HEK293 (cell line): ENCODE data around the gene LECT2.

Source experiments
- CTCF ChIA-PET: fragments of 350-600 bp; formaldehyde crosslinking; extraction: SDS; loops from one replicate; lab custom pipeline; 2021; ENCODE audit warnings: antibody characterized with exemption; lab: Yijun Ruan, JAX
- POLR2A ChIA-PET: fragments of 300-600 bp; formaldehyde crosslinking; extraction: SDS; loops from one replicate; lab custom pipeline; 2020; ENCODE audit warnings: antibody characterized with exemption, inconsistent platforms; lab: Yijun Ruan, JAX
- H3K27ac ChIP-seq: fragments of 200-500 bp; sonication (Bioruptor generic); 2 replicates; pipeline ENCODE4 v1.5.1; 2014; ENCODE audit warnings: low read depth, low read length, control low read depth, inconsistent platforms; ENCODE audit errors: extremely low read depth
- H3K36me3 ChIP-seq, 2 experiments: fragments of 200-500 bp in 1 of 2; sonication (Bioruptor generic) in 1 of 2; 1 replicate in 1 of 2; 2 replicates in 1 of 2; pipeline ENCODE4 v1.5.1; 2014 to 2017; ENCODE audit warnings: inconsistent platforms in 2 of 2, low read length in 2 of 2; ENCODE audit not compliant: control insufficient read depth in 2 of 2, insufficient read depth in 1 of 2
- H3K4me1 ChIP-seq: fragments of 200-500 bp; sonication (Bioruptor generic); 2 replicates; pipeline ENCODE4 v1.5.1; 2014; ENCODE audit warnings: mild to moderate bottlenecking, low read length, inconsistent platforms; ENCODE audit not compliant: control insufficient read depth, insufficient read depth
- H3K4me3 ChIP-seq: 2 replicates; pipeline ENCODE4 v1.5.1; 2011; ENCODE audit warnings: low read depth, mild to moderate bottlenecking, control low read depth, low read length, moderate library complexity
- H3K9me3 ChIP-seq: fragments of 200-500 bp; sonication (Bioruptor generic); 2 replicates; pipeline ENCODE4 v1.5.1; 2014; ENCODE audit warnings: low read depth, low read length, inconsistent platforms; ENCODE audit not compliant: control insufficient read depth, insufficient read depth
- GFI1B ChIP-seq: fragments of 450-650 bp; formaldehyde crosslinking; IDR thresholded peaks from 2 replicates; pipeline ENCODE4 v1.5.1; 2016; ENCODE audit warnings: missing biosample characterization, missing genetic modification characterization
- YY2 ChIP-seq: fragments of 450-650 bp; formaldehyde crosslinking; IDR thresholded peaks from 2 replicates; pipeline ENCODE4 v1.5.1; 2016; ENCODE audit warnings: missing biosample characterization, missing genetic modification characterization
- ZBTB21 ChIP-seq: fragments of 450-650 bp; formaldehyde crosslinking; IDR thresholded peaks from 2 replicates; pipeline ENCODE4 v1.5.1; 2017; ENCODE audit warnings: missing biosample characterization, missing genetic modification characterization
- ZFP37 ChIP-seq: fragments of 450-650 bp; formaldehyde crosslinking; IDR thresholded peaks from 2 replicates; pipeline ENCODE4 v1.5.1; 2016; ENCODE audit warnings: missing biosample characterization, missing genetic modification characterization
- ZFP69B ChIP-seq: fragments of 450-650 bp; formaldehyde crosslinking; IDR thresholded peaks from 2 replicates; pipeline ENCODE4 v1.5.1; 2016; ENCODE audit warnings: missing biosample characterization, missing genetic modification characterization
- ZNF146 ChIP-seq: fragments of 450-650 bp; formaldehyde crosslinking; IDR thresholded peaks from 2 replicates; pipeline ENCODE4 v1.5.1; 2016; ENCODE audit warnings: missing biosample characterization, missing genetic modification characterization
- ZNF302 ChIP-seq: fragments of 450-650 bp; formaldehyde crosslinking; IDR thresholded peaks from 2 replicates; pipeline ENCODE4 v1.5.1; 2016; ENCODE audit warnings: missing biosample characterization, missing genetic modification characterization, low read depth
- ZNF324 ChIP-seq: fragments of 450-650 bp; formaldehyde crosslinking; IDR thresholded peaks from 2 replicates; pipeline ENCODE4 v1.5.1; 2016; ENCODE audit warnings: missing biosample characterization, missing genetic modification characterization
- ZNF354C ChIP-seq: fragments of 450-650 bp; formaldehyde crosslinking; IDR thresholded peaks from 2 replicates; pipeline ENCODE4 v1.5.1; 2016; ENCODE audit warnings: missing biosample characterization, missing genetic modification characterization, low read depth, borderline replicate concordance
- ZNF391 ChIP-seq: fragments of 450-650 bp; formaldehyde crosslinking; IDR thresholded peaks from 2 replicates; pipeline ENCODE4 v1.5.1; 2016; ENCODE audit warnings: low read depth, missing biosample characterization, missing genetic modification characterization, borderline replicate concordance
- ZNF394 ChIP-seq: fragments of 450-650 bp; formaldehyde crosslinking; IDR thresholded peaks from 2 replicates; pipeline ENCODE4 v1.5.1; 2016; ENCODE audit warnings: missing biosample characterization, missing genetic modification characterization, mild to moderate bottlenecking, moderate library complexity, borderline replicate concordance
- ZNF558 ChIP-seq: fragments of 450-650 bp; formaldehyde crosslinking; IDR thresholded peaks from 2 replicates; pipeline ENCODE4 v1.5.1; 2016; ENCODE audit warnings: missing biosample characterization, missing genetic modification characterization
- ZNF621 ChIP-seq: fragments of 450-650 bp; formaldehyde crosslinking; IDR thresholded peaks from 2 replicates; pipeline ENCODE4 v1.5.1; 2017; ENCODE audit warnings: missing biosample characterization, missing genetic modification characterization
- ZNF624 ChIP-seq: fragments of 450-650 bp; formaldehyde crosslinking; IDR thresholded peaks from 2 replicates; pipeline ENCODE4 v1.5.1; 2017; ENCODE audit warnings: missing biosample characterization, missing genetic modification characterization
- ZNF776 ChIP-seq: fragments of 450-650 bp; formaldehyde crosslinking; IDR thresholded peaks from 2 replicates; pipeline ENCODE4 v1.5.0; 2017; ENCODE audit warnings: missing biosample characterization, missing genetic modification characterization, borderline replicate concordance
- ZNF830 ChIP-seq: fragments of 450-650 bp; IDR thresholded peaks from 2 replicates; pipeline ENCODE4 v1.5.0; 2018; ENCODE audit warnings: missing biosample characterization, missing genetic modification characterization, low read depth, mild to moderate bottlenecking, moderate library complexity
- TF ChIP-seq, protein P1 (sequence below): fragments of 450-650 bp; formaldehyde crosslinking; IDR thresholded peaks from 2 replicates; pipeline ENCODE4 v1.5.1; 2017; ENCODE audit warnings: missing biosample characterization, missing genetic modification characterization
- TF ChIP-seq, protein P2 (sequence below): fragments of 450-650 bp; formaldehyde crosslinking; IDR thresholded peaks from 2 replicates; pipeline ENCODE4 v1.5.1; 2016; ENCODE audit warnings: missing biosample characterization, missing genetic modification characterization
- TF ChIP-seq, protein P3 (sequence below): fragments of 450-650 bp; formaldehyde crosslinking; IDR thresholded peaks from 2 replicates; pipeline ENCODE4 v1.5.1; 2017; ENCODE audit warnings: missing biosample characterization, missing genetic modification characterization
- TF ChIP-seq, protein P4 (sequence below): fragments of 450-650 bp; formaldehyde crosslinking; conservative IDR thresholded peaks from 2 replicates; pipeline ENCODE4 v1.5.1; 2016; ENCODE audit warnings: low read depth, missing biosample characterization, missing genetic modification characterization

The LECT2 gene

DNA sequence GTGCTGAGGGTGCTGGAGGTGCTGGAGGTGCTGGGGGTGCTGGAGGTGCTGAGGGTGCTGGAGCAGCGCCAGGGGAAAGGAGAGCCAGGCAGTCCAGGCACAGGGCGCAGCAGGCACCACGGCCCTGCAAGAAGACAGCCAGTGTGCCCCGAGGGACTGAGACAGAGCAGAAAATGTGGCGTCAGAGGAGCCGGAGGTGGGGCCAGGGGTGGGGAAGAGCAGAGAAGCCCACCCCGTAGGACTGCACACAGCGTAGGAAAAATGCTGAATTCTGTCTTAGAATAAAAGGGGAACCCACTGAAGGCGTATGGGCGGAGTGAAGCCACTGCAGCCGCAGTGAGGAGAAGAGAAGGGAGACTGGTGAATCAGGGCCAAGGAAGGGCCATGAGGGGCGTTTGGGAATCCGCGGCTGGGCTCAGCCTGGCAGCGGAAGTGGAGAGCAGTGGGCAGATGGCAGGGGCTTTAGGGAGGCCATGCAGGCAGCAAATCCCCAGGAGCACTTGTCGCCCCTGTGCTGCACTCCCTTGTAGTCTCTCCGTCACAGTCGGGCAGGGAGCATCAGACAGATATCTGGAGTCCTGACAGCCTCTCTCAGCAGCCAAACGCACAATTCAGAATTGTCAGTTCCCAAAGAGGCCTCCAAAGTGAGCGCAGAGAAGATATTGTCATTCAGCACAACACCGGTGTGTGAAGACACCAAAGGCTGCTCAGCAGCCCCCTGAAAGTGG lies 35.9 kb upstream of the LECT2 start (continued):
- TF ChIP-seq, protein P1, sequence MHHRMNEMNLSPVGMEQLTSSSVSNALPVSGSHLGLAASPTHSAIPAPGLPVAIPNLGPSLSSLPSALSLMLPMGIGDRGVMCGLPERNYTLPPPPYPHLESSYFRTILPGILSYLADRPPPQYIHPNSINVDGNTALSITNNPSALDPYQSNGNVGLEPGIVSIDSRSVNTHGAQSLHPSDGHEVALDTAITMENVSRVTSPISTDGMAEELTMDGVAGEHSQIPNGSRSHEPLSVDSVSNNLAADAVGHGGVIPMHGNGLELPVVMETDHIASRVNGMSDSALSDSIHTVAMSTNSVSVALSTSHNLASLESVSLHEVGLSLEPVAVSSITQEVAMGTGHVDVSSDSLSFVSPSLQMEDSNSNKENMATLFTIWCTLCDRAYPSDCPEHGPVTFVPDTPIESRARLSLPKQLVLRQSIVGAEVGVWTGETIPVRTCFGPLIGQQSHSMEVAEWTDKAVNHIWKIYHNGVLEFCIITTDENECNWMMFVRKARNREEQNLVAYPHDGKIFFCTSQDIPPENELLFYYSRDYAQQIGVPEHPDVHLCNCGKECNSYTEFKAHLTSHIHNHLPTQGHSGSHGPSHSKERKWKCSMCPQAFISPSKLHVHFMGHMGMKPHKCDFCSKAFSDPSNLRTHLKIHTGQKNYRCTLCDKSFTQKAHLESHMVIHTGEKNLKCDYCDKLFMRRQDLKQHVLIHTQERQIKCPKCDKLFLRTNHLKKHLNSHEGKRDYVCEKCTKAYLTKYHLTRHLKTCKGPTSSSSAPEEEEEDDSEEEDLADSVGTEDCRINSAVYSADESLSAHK (tag by site-specific recombination) = no peak
- no peak for TF ChIP-seq ZNF324 (tag by site-specific recombination)

DNA sequence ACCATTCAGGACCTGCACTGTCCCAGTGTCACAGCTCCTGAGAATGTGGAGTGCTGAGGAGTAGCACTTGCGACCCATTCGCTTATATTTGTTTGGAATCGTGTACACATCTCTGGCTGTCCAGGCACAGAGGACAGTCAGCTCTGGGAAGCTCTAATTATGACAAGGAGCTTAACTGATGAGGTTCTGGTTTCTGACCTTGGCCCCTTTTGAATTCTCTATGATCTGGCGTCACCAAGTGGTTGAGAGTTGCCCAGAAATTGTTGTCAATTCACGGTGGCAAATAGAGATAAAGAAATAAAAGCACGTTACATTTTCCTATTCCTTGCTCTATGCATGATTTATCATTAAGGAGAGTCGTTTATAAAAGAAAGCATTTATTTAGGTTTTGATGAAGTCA lies 34.9 kb upstream of the LECT2 start:
- CTCF ChIA-PET = interaction anchor here (0.5 to 3.6 kb wide), 3 partner anchors 12 to 115 kb away, joined by 3 to 22 read pairs (median 4); no protein-coding TSS in a partner anchor

DNA sequence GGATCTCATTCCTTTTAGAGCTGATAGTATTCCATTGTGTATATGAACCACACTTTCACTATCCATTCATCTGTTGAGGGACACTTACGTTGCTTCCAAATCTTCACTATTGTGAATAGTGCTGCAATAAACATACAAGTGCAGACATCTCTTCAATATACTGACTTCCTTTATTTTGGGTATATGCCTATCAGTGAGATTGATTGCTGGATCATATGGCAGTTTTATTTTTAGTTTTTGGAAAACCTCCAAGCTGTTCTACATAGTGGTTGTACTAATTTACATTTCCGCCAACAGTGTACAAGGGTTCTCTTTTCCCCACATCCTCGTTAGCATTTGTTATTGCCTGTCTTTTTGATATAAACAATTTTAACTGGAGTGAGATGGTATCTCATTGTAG lies 33.8 kb upstream of the LECT2 start:
- TF ChIP-seq ZNF146 (tag by site-specific recombination) = no peak
- TF ChIP-seq GFI1B (tag by site-specific recombination) = no peak
- no peak for TF ChIP-seq ZNF391
- no peak for TF ChIP-seq ZNF302 (tag by site-specific recombination)
- TF ChIP-seq ZBTB21 (tag by site-specific recombination) = no peak
- no peak for TF ChIP-seq ZNF621 (tag by site-specific recombination)
- no peak for TF ChIP-seq ZFP37 (tag by site-specific recombination)
- TF ChIP-seq ZNF394 = no peak
- TF ChIP-seq ZNF776 (tag by site-specific recombination) = no peak
- TF ChIP-seq, protein P2, sequence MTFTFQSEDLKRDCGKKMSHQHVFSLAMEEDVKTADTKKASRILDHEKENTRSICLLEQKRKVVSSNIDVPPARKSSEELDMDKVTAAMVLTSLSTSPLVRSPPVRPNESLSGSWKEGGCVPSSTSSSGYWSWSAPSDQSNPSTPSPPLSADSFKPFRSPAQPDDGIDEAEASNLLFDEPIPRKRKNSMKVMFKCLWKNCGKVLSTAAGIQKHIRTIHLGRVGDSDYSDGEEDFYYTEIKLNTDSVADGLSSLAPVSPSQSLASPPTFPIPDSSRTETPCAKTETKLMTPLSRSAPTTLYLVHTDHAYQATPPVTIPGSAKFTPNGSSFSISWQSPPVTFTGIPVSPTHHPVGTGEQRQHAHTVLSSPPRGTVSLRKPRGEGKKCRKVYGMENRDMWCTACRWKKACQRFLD = no peak
- no peak for TF ChIP-seq YY2
- TF ChIP-seq, all 188 proteins: peak for 0
- CTCF ChIA-PET = interaction anchor here (2.0 to 3.6 kb wide), 2 partner anchors 11 to 70 kb away, joined by 8 to 22 read pairs; no protein-coding TSS in a partner anchor
- POLR2A ChIA-PET = no interaction called here
- no peak overlapping the region for H3K27ac ChIP-seq
- H3K4me1 ChIP-seq = no peaks in the 10 kb centered on the region; the same call in 1 of the 2 replicates
- no peaks in the 10 kb centered on the region for H3K9me3 ChIP-seq
- H3K4me3 ChIP-seq = no peak overlapping the region
- no peaks in the 10 kb centered on the region for H3K36me3 ChIP-seq

More for the DNA sequence above, 34.9 kb upstream of the LECT2 start:
- Histone ChIP-seq H3K4me1 (no peaks in the 10 kb centered on the region; the same call in 1 of the 2 replicates), H3K4me3 (no peak overlapping the region), H3K27ac (no peak overlapping the region), H3K9me3 (no peaks in the 10 kb centered on the region), H3K36me3 (no peaks in the 10 kb centered on the region)
- POLR2A ChIA-PET = no interaction called here
- TF ChIP-seq ZNF354C = no peak

DNA sequence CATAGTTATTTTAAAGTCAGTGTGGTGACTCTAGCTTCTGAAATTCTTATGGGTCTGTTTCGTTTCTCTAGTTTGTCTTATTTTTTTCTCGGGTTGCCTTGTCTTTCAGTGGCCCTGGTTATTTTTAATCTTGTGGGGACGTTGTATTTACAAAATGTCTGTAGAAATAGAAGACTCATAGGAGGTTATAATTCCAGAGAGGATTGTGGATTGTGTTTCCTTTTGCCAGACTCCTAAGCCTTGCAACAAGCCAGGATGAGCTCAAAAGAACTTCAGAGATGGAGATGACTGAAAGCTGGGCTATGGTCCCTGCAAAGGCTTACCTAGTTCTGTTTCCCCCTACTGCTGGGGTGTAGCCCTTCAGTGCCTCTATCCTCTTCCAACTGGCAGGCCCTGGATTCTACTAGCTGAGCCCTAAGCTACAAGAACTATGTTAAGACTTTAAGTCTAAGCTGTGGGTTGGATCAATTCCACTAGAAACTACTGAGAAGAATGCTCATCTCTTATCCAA lies 32.2 kb upstream of the LECT2 start:
- Histone ChIP-seq H3K27ac (no peak overlapping the region), H3K36me3 (no peaks in the 10 kb centered on the region), H3K4me1 (no peaks in the 10 kb centered on the region; the same call in 1 of the 2 replicates), H3K4me3 (no peak overlapping the region), H3K9me3 (no peaks in the 10 kb centered on the region)
- ChIA-PET POLR2A (no interaction called here), CTCF (interaction anchor here (0.6 to 3.6 kb wide), 7 partner anchors 9 to 1765 kb away, joined by 3 to 22 read pairs (median 3); no protein-coding TSS in a partner anchor)
- TF ChIP-seq ZNF624 = no peak
- TF ChIP-seq, protein P3, sequence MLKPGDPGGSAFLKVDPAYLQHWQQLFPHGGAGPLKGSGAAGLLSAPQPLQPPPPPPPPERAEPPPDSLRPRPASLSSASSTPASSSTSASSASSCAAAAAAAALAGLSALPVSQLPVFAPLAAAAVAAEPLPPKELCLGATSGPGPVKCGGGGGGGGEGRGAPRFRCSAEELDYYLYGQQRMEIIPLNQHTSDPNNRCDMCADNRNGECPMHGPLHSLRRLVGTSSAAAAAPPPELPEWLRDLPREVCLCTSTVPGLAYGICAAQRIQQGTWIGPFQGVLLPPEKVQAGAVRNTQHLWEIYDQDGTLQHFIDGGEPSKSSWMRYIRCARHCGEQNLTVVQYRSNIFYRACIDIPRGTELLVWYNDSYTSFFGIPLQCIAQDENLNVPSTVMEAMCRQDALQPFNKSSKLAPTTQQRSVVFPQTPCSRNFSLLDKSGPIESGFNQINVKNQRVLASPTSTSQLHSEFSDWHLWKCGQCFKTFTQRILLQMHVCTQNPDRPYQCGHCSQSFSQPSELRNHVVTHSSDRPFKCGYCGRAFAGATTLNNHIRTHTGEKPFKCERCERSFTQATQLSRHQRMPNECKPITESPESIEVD (tag by site-specific recombination) = no peak
- TF ChIP-seq ZNF558 (tag by site-specific recombination) = no peak
- TF ChIP-seq, protein P4, sequence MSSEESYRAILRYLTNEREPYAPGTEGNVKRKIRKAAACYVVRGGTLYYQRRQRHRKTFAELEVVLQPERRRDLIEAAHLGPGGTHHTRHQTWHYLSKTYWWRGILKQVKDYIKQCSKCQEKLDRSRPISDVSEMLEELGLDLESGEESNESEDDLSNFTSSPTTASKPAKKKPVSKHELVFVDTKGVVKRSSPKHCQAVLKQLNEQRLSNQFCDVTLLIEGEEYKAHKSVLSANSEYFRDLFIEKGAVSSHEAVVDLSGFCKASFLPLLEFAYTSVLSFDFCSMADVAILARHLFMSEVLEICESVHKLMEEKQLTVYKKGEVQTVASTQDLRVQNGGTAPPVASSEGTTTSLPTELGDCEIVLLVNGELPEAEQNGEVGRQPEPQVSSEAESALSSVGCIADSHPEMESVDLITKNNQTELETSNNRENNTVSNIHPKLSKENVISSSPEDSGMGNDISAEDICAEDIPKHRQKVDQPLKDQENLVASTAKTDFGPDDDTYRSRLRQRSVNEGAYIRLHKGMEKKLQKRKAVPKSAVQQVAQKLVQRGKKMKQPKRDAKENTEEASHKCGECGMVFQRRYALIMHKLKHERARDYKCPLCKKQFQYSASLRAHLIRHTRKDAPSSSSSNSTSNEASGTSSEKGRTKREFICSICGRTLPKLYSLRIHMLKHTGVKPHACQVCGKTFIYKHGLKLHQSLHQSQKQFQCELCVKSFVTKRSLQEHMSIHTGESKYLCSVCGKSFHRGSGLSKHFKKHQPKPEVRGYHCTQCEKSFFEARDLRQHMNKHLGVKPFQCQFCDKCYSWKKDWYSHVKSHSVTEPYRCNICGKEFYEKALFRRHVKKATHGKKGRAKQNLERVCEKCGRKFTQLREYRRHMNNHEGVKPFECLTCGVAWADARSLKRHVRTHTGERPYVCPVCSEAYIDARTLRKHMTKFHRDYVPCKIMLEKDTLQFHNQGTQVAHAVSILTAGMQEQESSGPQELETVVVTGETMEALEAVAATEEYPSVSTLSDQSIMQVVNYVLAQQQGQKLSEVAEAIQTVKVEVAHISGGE = no peak
- TF ChIP-seq ZNF830 = no peak
- no peak for TF ChIP-seq ZFP69B (tag by site-specific recombination)
